ENCODE data around the gene NYAP2.

Gene NYAP2

DNA sequence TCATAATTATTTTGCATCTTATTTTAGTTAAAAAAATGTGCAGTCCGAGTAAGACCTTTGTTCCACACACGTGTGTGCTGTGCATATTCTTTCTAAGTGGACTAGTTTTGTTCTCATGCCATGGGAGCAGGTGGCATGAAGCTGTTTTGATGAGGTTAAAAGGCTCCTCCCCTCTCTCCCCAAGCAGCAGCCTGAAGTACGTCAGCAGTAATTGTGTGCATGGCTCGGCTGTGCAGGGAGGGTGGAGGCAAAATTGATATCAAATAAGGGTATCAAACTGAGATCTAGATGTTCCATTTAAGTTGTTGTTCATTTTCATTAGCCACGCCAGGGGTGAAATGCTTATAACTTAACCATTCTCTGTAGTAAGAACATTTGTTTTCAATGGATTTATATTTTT, at the start of gene NYAP2:
Gene NYAP2 (plus strand): TSS at position 207 of the 400 bp plus-strand sequence. CDS start 9,171 bp downstream, outside the sequence.
- no peak for TF ChIP-seq ZNF274 (IDR thresholded peaks at IDR 0.05; ENCODE audit: low read depth, low read length)
- H3K4me3 ChIP-seq (ENCODE audit: low read length): no peak within 1 kb of the TSS

DNA sequence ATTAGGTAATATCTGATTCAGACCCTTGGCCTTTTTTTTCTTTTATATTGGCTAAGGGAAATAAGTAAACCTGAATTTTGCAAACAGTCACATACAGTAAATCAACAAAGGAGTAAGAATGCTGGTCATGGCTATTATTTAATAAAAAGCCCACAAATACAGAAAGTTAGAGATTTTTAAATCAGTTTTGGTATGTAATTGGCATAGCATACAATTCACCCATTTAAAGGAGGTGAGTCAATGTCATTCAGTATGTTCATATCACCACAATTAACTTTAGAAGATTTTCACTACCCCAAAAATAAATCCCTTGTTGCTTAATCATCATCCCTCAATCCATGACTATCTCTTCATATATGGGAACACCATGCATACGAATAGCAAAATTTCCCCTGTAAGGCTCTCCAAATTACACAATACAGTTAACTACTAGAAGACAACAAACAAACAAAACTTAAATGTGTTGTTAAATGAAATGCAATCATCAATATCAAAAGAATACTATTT, 45.9 kb upstream of the NYAP2 start:
- no peak overlapping the region for H3K4me3 ChIP-seq (ENCODE audit: low read length)
- TF ChIP-seq ZNF274 (IDR thresholded peaks at IDR 0.05; ENCODE audit: low read depth, low read length): no peak

DNA sequence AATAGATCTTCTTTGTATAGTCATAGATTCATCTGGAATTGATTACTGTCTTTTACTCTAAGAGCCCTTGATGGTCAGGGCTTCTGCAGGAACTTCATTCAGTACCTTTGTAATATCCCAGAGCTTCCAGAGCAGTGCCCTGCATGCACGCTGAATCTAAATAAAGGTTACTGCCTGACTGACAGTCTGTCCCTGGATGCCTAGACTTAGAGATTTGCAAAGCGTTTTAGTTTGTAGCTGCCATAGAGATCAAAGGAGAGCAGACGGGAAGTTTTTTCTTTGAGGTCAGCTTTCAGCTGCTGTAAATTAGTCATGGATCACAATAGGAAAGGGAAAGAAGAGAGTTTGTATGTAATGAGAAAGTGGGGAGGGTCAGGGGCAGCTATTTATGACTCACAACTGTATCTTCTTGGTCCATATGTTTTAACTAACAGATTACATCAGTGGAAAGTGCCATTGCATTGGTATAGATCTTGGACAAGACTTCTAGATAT, 45.2 kb upstream of the NYAP2 start:
- no peak overlapping the region for H3K4me3 ChIP-seq (ENCODE audit: low read length)
- TF ChIP-seq ZNF274 (IDR thresholded peaks at IDR 0.05; ENCODE audit: low read depth, low read length): no peak

DNA sequence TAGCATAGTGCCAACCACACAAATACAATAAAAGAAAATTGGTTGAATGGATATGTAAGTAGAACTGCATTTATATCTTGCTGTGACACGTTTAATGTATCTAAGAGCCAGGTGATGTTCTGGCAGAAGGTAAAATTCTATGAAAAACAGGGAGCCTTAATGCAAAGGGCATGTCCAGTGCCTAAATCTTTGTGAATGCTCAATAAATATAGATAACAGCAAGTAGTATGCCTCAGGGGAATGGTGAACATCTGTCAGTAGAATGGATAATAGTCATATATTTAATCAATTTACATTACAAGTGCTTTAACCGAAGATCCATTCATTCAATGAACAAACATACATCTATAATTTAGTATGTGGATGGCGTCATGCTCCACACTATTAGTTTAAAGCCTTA, 43.7 kb upstream of the NYAP2 start:
- no peak for TF ChIP-seq ZNF274 (IDR thresholded peaks at IDR 0.05; ENCODE audit: low read depth, low read length)

DNA sequence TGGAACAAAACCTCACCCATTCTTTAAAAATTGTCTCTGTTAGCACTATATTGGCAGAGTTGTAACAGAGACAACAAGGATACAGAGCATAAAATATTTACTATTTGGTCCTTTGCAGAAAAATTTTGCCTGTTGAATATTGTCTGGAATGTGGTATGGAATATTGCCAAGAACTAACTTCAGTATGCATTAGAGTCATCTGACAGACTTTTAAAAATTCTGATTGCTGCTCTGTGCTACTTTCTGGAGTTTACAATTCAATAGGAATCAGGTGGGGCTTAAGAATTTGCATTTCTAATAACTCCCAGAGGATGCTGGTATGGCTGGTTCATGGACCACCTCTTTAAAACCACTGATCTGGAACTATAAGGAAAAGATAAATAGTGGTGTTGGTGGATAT, 32.8 kb upstream of the NYAP2 start:
- no peak for TF ChIP-seq ZNF274 (IDR thresholded peaks at IDR 0.05; ENCODE audit: low read depth, low read length)
- no peak overlapping the region for H3K4me3 ChIP-seq (ENCODE audit: low read length)

More for the DNA sequence above, 43.7 kb upstream of the NYAP2 start:
- no peak overlapping the region for H3K4me3 ChIP-seq (ENCODE audit: low read length)

DNA sequence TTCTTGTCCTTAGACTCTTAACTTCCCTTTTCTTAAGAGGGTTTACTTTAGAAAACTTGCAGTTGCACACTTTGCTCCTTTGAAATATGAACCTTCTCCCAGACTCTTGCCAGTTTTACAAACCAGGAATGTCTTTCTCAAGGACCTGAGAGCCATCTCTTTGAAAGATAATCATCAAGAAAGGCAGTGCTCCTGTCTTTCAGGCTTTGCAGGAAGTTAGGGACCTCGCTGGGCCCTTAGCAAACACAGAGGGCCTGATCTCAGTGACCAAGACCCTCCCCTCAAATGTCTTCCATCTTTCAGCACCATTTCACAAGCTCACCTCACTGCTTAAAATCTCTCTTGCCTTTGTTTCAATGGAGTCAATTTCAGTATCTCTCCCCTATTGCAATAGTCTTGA, 32.0 kb upstream of the NYAP2 start:
- no peak for TF ChIP-seq ZNF274 (IDR thresholded peaks at IDR 0.05; ENCODE audit: low read depth, low read length)
- H3K4me3 ChIP-seq (ENCODE audit: low read length): no peak overlapping the region

DNA sequence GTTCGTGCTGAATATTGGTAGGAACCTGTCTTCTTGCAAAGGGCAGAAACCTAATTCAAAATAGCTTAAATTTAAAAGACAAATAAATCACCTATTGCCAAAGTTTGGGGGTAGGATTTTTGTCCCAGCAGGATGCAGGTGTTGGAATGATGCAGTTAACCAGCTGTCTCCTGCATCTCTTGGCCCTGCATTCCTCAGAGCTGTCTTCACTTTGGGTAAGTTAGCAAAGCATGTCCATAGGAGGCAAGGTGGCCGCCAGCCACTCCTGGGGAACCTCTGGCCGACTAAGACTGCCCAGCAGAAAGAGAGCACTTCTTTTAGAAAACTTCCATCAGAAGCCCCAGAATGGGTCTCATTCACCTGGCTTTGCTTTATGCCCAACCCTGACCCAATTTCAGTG, 20.5 kb upstream of the NYAP2 start:
- TF ChIP-seq ZNF274 (IDR thresholded peaks at IDR 0.05; ENCODE audit: low read depth, low read length): no peak
- no peak overlapping the region for H3K4me3 ChIP-seq (ENCODE audit: low read length)

DNA sequence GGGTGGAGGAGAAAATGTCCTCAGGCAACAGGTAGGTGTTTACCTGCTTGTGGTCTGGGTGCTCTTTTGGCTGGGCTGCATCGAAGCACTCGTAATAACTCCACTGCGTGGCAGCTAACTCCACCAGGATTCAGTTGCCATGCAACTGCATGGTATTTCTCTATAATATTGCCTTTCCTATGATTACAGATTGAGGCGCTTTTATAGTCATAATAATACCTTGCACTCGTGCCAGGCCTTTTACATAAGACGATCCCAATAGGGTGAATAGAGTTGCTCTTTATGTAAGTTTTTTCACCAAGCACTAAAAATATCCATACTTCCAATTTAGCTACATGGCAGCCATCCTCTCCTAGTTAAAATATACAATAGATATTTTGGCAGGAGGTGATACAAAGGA, 19.7 kb upstream of the NYAP2 start:
- H3K4me3 ChIP-seq (ENCODE audit: low read length): no peak overlapping the region
- TF ChIP-seq ZNF274 (IDR thresholded peaks at IDR 0.05; ENCODE audit: low read depth, low read length): no peak

DNA sequence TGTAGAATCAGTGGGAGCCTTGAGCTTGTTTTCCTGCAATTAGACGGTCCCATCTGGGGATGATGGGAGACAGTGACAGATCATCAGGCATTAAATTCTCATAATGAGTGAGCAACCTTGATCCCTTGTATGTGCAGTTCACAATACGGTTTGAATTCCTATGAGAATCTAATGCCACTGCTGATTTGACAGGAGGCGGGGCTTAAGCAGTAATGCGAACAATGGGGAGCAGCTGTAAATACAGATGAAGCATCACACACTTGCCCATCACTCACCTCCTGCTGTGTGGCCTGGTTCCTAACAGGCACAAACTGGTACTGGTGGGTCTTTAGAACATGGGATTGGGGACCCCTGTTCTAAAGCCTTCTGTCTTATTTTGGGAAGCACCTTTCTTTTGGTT, 17.9 kb upstream of the NYAP2 start:
- H3K4me3 ChIP-seq (ENCODE audit: low read length): no peak overlapping the region
- TF ChIP-seq ZNF274 (IDR thresholded peaks at IDR 0.05; ENCODE audit: low read depth, low read length): no peak

DNA sequence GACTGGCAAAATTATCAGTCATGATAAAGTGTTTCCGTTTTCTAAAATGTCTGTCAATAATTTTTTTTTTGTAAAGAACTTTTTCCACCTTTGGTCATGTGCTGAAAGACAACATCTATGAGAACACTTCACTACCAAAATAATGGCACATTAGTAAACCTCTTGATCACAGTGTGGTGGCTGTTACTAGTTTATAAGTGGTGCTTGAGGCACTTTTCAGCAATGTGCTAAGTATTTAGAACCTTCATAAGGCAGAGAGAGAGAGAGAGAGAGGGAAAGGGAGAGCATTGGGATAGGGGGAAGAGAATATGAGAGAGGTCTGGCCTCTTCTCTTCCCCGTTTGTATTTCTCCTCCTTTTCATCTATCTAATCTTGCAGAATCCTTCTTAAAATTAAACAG, 1.1 kb upstream of the NYAP2 start:
- no peak overlapping the region for H3K4me3 ChIP-seq (ENCODE audit: low read length)
- TF ChIP-seq ZNF274 (IDR thresholded peaks at IDR 0.05; ENCODE audit: low read depth, low read length): no peak

DNA sequence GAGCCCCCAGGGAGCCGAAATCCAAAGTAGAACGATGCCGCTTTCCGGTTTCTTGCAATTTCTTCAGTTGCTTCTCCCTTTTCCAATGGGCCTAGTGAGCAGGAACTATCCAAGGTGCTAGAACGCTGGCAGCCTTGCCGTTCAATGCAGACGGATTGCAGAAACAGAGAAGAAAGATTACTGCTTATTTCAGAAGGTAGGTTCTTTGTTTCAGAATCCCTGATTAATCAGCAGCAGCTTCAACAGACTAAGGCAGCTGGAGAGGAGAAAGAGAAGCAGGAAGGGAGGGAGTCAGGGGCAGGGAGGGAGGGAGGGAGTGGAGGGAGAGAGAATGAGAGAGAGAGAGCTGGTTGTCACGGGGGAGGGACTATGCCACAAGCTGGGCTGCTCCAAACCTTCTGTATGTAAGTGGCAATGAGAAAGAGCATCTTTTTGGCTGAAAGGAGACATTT, 576 bp downstream of the NYAP2 start:
- TF ChIP-seq ZNF274 (IDR thresholded peaks at IDR 0.05; ENCODE audit: low read depth, low read length): no peak
- H3K4me3 ChIP-seq (ENCODE audit: low read length): no peak overlapping the region

DNA sequence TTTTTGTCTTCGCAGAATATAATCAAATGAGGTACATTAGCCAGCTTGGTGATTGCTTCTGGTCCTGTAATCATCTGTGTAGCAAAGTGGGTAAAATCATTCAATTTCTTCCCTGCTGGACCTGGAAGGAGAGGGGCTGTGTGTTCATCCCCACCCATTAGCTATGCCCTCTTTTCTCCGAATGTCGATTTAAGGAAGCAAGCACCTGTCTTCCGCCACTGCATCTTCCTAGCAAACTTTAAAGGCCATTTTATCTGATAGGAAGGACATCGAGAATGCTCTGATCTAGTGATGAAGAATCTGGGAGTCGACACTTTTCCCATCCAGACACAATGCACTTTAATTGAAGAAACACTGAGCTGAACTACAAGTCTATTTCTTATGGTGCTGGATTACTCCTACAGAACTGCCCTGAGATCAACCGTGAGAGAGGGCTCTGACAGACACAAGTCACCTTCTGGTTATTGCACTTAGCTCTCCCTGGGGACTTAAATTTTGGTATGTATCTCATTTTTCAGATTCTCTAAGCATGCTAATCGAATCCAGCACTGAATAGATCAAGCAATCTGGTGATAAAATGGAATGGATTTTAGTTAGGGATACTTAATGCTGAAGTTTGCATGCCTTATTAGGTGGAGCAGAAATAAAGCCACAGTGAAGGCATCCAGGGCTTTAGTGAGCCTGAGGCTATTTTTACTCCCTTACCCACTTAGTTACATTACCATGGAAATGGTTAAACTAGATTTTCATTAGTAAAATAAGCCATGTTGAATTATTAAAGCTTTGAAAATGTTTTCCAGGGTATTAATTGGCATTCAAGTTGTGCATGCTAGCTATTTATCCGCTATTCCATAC, 1.3 kb downstream of the NYAP2 start:
- no peak for TF ChIP-seq ZNF274 (IDR thresholded peaks at IDR 0.05; ENCODE audit: low read depth, low read length)
- no peak overlapping the region for H3K4me3 ChIP-seq (ENCODE audit: low read length)

DNA sequence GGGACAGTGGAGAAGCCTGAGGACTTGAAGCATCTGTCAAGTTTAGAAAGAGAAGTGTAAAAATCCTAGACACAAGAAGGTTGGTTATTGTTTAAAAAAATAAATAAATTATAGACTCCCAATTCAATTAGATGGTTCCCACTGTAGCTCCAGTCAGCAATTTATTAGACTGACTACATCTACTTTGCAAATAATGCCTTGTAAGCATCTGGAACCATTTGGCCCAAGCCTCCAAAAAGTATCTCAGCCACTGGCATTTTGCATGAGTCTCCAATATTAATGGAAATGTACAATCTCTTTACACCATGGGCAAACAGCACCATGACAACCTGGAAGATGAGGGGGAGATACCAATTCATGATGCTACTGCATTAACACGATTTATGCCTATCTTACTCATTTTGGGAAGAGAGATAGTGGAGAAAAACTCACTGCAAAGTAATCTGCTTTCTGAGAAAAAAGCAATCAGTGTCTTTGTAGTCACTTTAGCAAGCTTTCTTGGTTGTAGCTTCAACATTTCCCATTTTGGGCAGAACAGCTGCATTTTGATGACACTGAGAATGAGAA, 2.8 kb downstream of the NYAP2 start:
- TF ChIP-seq ZNF274 (IDR thresholded peaks at IDR 0.05; ENCODE audit: low read depth, low read length): no peak
- no peak overlapping the region for H3K4me3 ChIP-seq (ENCODE audit: low read length)

DNA sequence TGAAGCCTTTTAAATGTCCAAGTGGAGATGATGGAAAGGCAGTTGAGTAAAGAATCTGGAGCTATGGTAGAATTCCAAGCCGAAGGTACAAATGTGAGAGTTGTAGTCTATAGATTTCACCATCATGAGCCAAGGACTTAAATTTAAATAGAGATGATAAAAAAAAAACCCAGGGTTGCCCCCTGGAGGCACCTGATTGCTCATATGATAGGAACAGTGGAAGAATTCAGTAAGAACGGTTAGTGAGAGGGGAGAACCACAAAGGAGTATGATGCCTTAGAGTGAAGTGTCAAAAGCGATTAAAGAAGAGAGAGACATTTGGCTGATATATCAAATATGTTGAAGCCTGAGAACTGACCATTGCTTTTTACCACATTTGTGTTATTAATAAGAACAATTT, 11.9 kb downstream of the NYAP2 start:
- H3K4me3 ChIP-seq (ENCODE audit: low read length): no peak overlapping the region
- TF ChIP-seq ZNF274 (IDR thresholded peaks at IDR 0.05; ENCODE audit: low read depth, low read length): no peak

DNA sequence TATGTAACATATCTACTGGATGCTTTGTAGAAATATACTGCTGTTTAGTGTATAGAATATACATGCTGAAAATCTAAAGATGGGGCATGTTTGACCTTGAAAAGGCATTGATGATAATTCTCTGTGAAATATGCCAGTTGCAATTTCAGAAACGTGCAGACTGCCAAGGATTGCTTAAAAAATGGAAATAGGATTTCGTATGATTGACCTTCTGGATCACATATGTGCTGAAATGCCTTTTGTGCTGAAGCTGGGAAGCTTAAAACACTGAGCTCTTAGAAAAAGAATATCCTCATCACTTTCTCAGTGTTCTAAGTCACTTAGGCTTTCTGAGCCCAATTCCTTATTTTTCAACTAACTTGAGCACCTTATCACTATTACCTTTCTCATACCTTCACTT, 14.3 kb downstream of the NYAP2 start:
- H3K4me3 ChIP-seq (ENCODE audit: low read length): no peak overlapping the region
- TF ChIP-seq ZNF274 (IDR thresholded peaks at IDR 0.05; ENCODE audit: low read depth, low read length): no peak
